Liver (tissue), 9 donors: ENCODE measurements around the gene MSMP. TPM values are rescaled to one million over a fixed set of nuclear protein-coding genes. Genes with fewer than 3 reads are reported as not detected.

Experiments used
- DNase-seq: peaks from one replicate; pipeline ENCODE4 v3.0.0-alpha.2; 2017; ENCODE audit warnings: low spot score
- H3K27ac ChIP-seq, 2 donors: one replicate each; pipeline ENCODE4 v1.7.0; 2013; ENCODE audit warnings: inconsistent platforms in 2 of 2, low read length in 2 of 2, control low read depth in 1 of 2, low read depth in 1 of 2, mild to moderate bottlenecking in 1 of 2
- H3K27me3 ChIP-seq, 4 donors: one replicate each; pipeline versions ENCODE4 v1.6.1 to v1.7.0; 2013; ENCODE audit warnings: low read length in 3 of 4, inconsistent platforms in 1 of 4, mild to moderate bottlenecking in 1 of 4, moderate library complexity in 1 of 4; ENCODE audit not compliant: control insufficient read depth in 4 of 4, insufficient read depth in 4 of 4
- H3K36me3 ChIP-seq, 4 donors: one replicate each; pipeline versions ENCODE4 v1.6.1 to v1.7.0; 2013; ENCODE audit warnings: low read length in 3 of 4, mild to moderate bottlenecking in 3 of 4, low read depth in 1 of 4, moderate library complexity in 1 of 4; ENCODE audit not compliant: control insufficient read depth in 4 of 4, insufficient read depth in 3 of 4
- H3K4me1 ChIP-seq, 4 donors: one replicate each; pipeline versions ENCODE4 v1.6.1 to v1.7.0; 2013; ENCODE audit warnings: low read length in 3 of 4, mild to moderate bottlenecking in 3 of 4, moderate library complexity in 1 of 4; ENCODE audit not compliant: control insufficient read depth in 4 of 4, insufficient read depth in 4 of 4
- H3K4me3 ChIP-seq, 3 donors: one replicate each; pipeline versions ENCODE4 v1.6.1 to v1.7.0; 2013; ENCODE audit warnings: low read length in 3 of 3, control low read depth in 1 of 3, low read depth in 1 of 3, mild to moderate bottlenecking in 1 of 3
- H3K9ac ChIP-seq, 2 donors: one replicate each; pipeline ENCODE4 v1.7.0; 2013; ENCODE audit warnings: low read length in 2 of 2, mild to moderate bottlenecking in 2 of 2, moderate library complexity in 2 of 2, control low read depth in 1 of 2, low read depth in 1 of 2
- H3K9me3 ChIP-seq, 4 donors: one replicate each; pipeline versions ENCODE4 v1.6.1 to v1.7.0; 2013; ENCODE audit warnings: low read length in 3 of 4; ENCODE audit not compliant: control insufficient read depth in 4 of 4
- CTCF ChIP-seq: fragments of 150-350 bp; IDR thresholded peaks from 2 replicates; pipeline ENCODE4 v1.5.1; 2017; ENCODE audit warnings: improper control_type of control experiment, low read depth, low read length; ENCODE audit not compliant: missing input control
- EGR1 ChIP-seq, 2 donors: IDR thresholded peaks; 2 replicates each; pipeline ENCODE4 v1.6.1; 2016 to 2018; ENCODE audit warnings: antibody characterized with exemption in 2 of 2, low read depth in 2 of 2
- HNF4A ChIP-seq, 2 donors: conservative IDR thresholded peaks; 2 replicates each; pipeline ENCODE4 v1.6.1; 2016; ENCODE audit warnings: antibody characterized with exemption in 2 of 2, mild to moderate bottlenecking in 2 of 2
- HNF4G ChIP-seq: IDR thresholded peaks from 2 replicates; pipeline ENCODE4 v1.6.1; 2016; ENCODE audit warnings: antibody characterized with exemption
- NR2F2 ChIP-seq: IDR thresholded peaks from 2 replicates; pipeline ENCODE4 v1.6.1; 2016; ENCODE audit warnings: antibody characterized with exemption
- RAD21 ChIP-seq, 2 donors: IDR thresholded peaks; 2 replicates each; pipeline ENCODE4 v1.6.1; 2016; ENCODE audit warnings: antibody characterized with exemption in 2 of 2, mild to moderate bottlenecking in 2 of 2
- REST ChIP-seq: IDR thresholded peaks from 2 replicates; pipeline ENCODE4 v1.6.1; 2016; ENCODE audit warnings: antibody characterized with exemption, mild to moderate bottlenecking
- RXRA ChIP-seq, 2 donors: IDR thresholded peaks; 2 replicates each; pipeline ENCODE4 v1.6.1; 2017 to 2018; ENCODE audit warnings: antibody characterized with exemption in 2 of 2, mild to moderate bottlenecking in 1 of 2
- SP1 ChIP-seq: IDR thresholded peaks from 2 replicates; pipeline ENCODE4 v1.6.1; 2018; ENCODE audit warnings: antibody characterized with exemption, mild to moderate bottlenecking
- YY1 ChIP-seq: IDR thresholded peaks from 2 replicates; pipeline ENCODE4 v1.6.1; 2016; ENCODE audit warnings: antibody characterized with exemption, mild to moderate bottlenecking
- ZBTB33 ChIP-seq: IDR thresholded peaks from 2 replicates; pipeline ENCODE4 v1.6.1; 2016; ENCODE audit warnings: antibody characterized with exemption
- WGBS: extraction: QIAGEN DNeasy Blood & Tissue Kit; methylation state at CpG from one replicate; pipeline ENCODE4 v1.1.7; 2013; 5-methylcytosine and 5-hydroxymethylcytosine counted together
- polyA plus RNA-seq, 2 donors: library from polyadenylated mRNA; stranded (reverse) in 1 of 2; unstranded in 1 of 2; fragments of 200-250 nt in 1 of 2; fragments of >200 nt in 1 of 2; fragmentation: Nextera tagmentation in 1 of 2; extraction: Ambion mirVana in 1 of 2; gene quantifications; one replicate each; pipeline versions ENCODE4 v1.2.1 to v1.2.3, GENCODE V29; 2013 to 2015
- total RNA-seq, 2 donors: library from RNA; depleted of rRNA; stranded (reverse); fragments of >200 nt; gene quantifications; one replicate each; pipeline ENCODE4 v1.2.3, GENCODE V29; 2014
- donor health status: healthy.
- donor health status: healthy.
- donor health status: healthy.
- donor health status: healthy.
- donor health status: healthy.

The MSMP gene
- total and polyA plus RNA-seq, 4 donors = not detected

GRCh38 chr9:35793461-35793860 is 39.4 kb upstream of the MSMP start:
- Histone ChIP-seq H3K27ac (no peak overlapping the region), H3K9ac (no peak overlapping the region), H3K36me3 (no peaks in the 10 kb centered on the region), H3K4me3 (no peak overlapping the region), H3K27me3 (no peaks in the 10 kb centered on the region), H3K4me1 (peaks cover 0 to 23% (median 12%) of the 10 kb centered on the region in 4 donors), H3K9me3 (no peaks in the 10 kb centered on the region)
- DNase-seq = no peak
- 86% methylated on average over 2 of the region's 2 CpGs for WGBS
- TF ChIP-seq REST (no peak), CTCF (no peak)

GRCh38 chr9:35792826-35793225 is 38.8 kb upstream of the MSMP start:
- H3K36me3 ChIP-seq = no peaks in the 10 kb centered on the region
- no peaks in the 10 kb centered on the region for H3K9me3 ChIP-seq
- H3K9ac ChIP-seq = no peak overlapping the region
- H3K27me3 ChIP-seq = no peaks in the 10 kb centered on the region
- TF ChIP-seq NR2F2 (no peak), RAD21 (IDR thresholded peaks at IDR 0.05) (no peak), ZBTB33 (no peak), CTCF (no peak), EGR1 (IDR thresholded peaks at IDR 0.05; ENCODE audit: low read depth in 2 of 2) (no peak), SP1 (no peak), HNF4A (conservative IDR thresholded peaks at IDR 0.05) (no peak), YY1 (no peak), HNF4G (no peak), RXRA (IDR thresholded peaks at IDR 0.05) (no peak)
- peaks cover 0 to 23% (median 12%) of the 10 kb centered on the region in 4 donors for H3K4me1 ChIP-seq
- DNase-seq = no peak
- H3K4me3 ChIP-seq = no peak overlapping the region
- 94% methylated on average over 14 of the region's 14 CpGs for WGBS
- H3K27ac ChIP-seq = no peak overlapping the region
